ENCODE measurements around the gene SRBD1. TPM values are rescaled to one million over a fixed set of nuclear protein-coding genes. Genes with fewer than 3 reads are reported as not detected.

Gene SRBD1
- total RNA-seq, 2 donors from 2014 or later: 11.8 to 14.4 TPM

- no peaks in the 10 kb centered on the region for H3K4me1 ChIP-seq
- no peaks in the 10 kb centered on the region for H3K36me3 ChIP-seq
- TF ChIP-seq CTCF (IDR thresholded peaks at IDR 0.05): no peak
- no peaks in the 10 kb centered on the region for H3K9me3 ChIP-seq
- no peak overlapping the region for H3K27ac ChIP-seq
- no peak for DNase-seq
- H3K27me3 ChIP-seq: no peaks in the 10 kb centered on the region
- no peak overlapping the region for H3K9ac ChIP-seq (ENCODE audit: low read depth in 2 of 2, low read length in 2 of 2)
- no peak overlapping the region for H3K4me3 ChIP-seq
- intact Hi-C loops (cut with DNase I): no loop called here
Observed at GRCh38 chr2:45352506-45352905, 258.6 kb downstream of the SRBD1 start.

GRCh38 chr2:45345331-45346234 is 265.5 kb downstream of the SRBD1 start:
- H3K9ac ChIP-seq (ENCODE audit: low read depth in 2 of 2, low read length in 2 of 2): no peak overlapping the region
- H3K27me3 ChIP-seq: no peaks in the 10 kb centered on the region
- no peak overlapping the region for H3K27ac ChIP-seq
- no peak overlapping the region for H3K4me3 ChIP-seq
- no peak for DNase-seq
- H3K36me3 ChIP-seq: no peaks in the 10 kb centered on the region
- TF ChIP-seq CTCF (IDR thresholded peaks at IDR 0.05): no peak
- no peaks in the 10 kb centered on the region for H3K4me1 ChIP-seq
- intact Hi-C loops (cut with DNase I): no loop called here
- H3K9me3 ChIP-seq: no peaks in the 10 kb centered on the region

GRCh38 chr2:45344502-45344901 is 266.6 kb downstream of the SRBD1 start:
- TF ChIP-seq CTCF (IDR thresholded peaks at IDR 0.05): no peak
- intact Hi-C loops (cut with DNase I): no loop called here
- H3K4me3 ChIP-seq: no peak overlapping the region
- no peaks in the 10 kb centered on the region for H3K27me3 ChIP-seq
- no peaks in the 10 kb centered on the region for H3K4me1 ChIP-seq
- no peak overlapping the region for H3K9ac ChIP-seq (ENCODE audit: low read depth in 2 of 2, low read length in 2 of 2)
- DNase-seq: no peak
- H3K27ac ChIP-seq: no peak overlapping the region
- H3K9me3 ChIP-seq: no peaks in the 10 kb centered on the region
- H3K36me3 ChIP-seq: no peaks in the 10 kb centered on the region

GRCh38 chr2:45344071-45344470 is 267.0 kb downstream of the SRBD1 start:
- no peak overlapping the region for H3K27ac ChIP-seq
- H3K36me3 ChIP-seq: no peaks in the 10 kb centered on the region
- H3K27me3 ChIP-seq: no peaks in the 10 kb centered on the region
- H3K4me3 ChIP-seq: no peak overlapping the region
- no peak overlapping the region for H3K9ac ChIP-seq (ENCODE audit: low read depth in 2 of 2, low read length in 2 of 2)
- no peak for TF ChIP-seq CTCF (IDR thresholded peaks at IDR 0.05)
- no peaks in the 10 kb centered on the region for H3K9me3 ChIP-seq
- H3K4me1 ChIP-seq: no peaks in the 10 kb centered on the region
- DNase-seq: no peak
- intact Hi-C loops (cut with DNase I): no loop called here

GRCh38 chr2:45343251-45344017 is 267.6 kb downstream of the SRBD1 start:
- Histone ChIP-seq H3K27me3 (no peaks in the 10 kb centered on the region), H3K4me3 (no peak overlapping the region), H3K36me3 (no peaks in the 10 kb centered on the region), H3K27ac (no peak overlapping the region), H3K4me1 (no peaks in the 10 kb centered on the region), H3K9ac (ENCODE audit: low read depth in 2 of 2, low read length in 2 of 2) (no peak overlapping the region), H3K9me3 (no peaks in the 10 kb centered on the region)
- TF ChIP-seq CTCF (IDR thresholded peaks at IDR 0.05): no peak
- DNase-seq: no peak
- intact Hi-C loops (cut with DNase I): no loop called here
